Progenitor cell of endocrine pancreas (in vitro differentiated cells): ENCODE measurements around the gene ADAMTS17. TPM values are rescaled to one million over a fixed set of nuclear protein-coding genes. Genes with fewer than 3 reads are reported as not detected.

Experiments
- DNase-seq: peaks from one replicate; pipeline ENCODE4 v3.0.0; 2021; ENCODE audit warnings: low spot score; ENCODE audit not compliant: unreplicated experiment
- H3K27ac Mint-ChIP-seq: 2 replicates; pipeline ENCODE4 v1.8.0; 2021; ENCODE audit warnings: mild to moderate bottlenecking, moderate library complexity, mixed read lengths
- H3K27me3 Mint-ChIP-seq: 2 replicates; pipeline ENCODE4 v1.8.0; 2021; ENCODE audit warnings: mixed read lengths
- H3K36me3 Mint-ChIP-seq: 2 replicates; pipeline ENCODE4 v1.8.0; 2022; ENCODE audit warnings: mixed read lengths; ENCODE audit not compliant: insufficient read depth
- H3K4me1 Mint-ChIP-seq: 2 replicates; pipeline ENCODE4 v1.8.0; 2021; ENCODE audit warnings: low read depth, mixed read lengths
- H3K4me3 Mint-ChIP-seq: 2 replicates; pipeline ENCODE4 v1.8.0; 2021; ENCODE audit warnings: low read depth, mild to moderate bottlenecking, moderate library complexity, mixed read lengths
- H3K9me3 Mint-ChIP-seq: 2 replicates; pipeline ENCODE4 v1.8.0; 2021; ENCODE audit warnings: low read depth, mixed read lengths
- total RNA-seq: library from RNA; stranded (reverse); gene quantifications from 2 replicates; pipeline ENCODE4 v1.2.1, GENCODE V29; 2021
- TF ChIP-seq, protein P1 (sequence below): fragments of 200-600 bp; sonication (generic); IDR thresholded peaks from one replicate; pipeline ENCODE4 v1.5.0; 2021; ENCODE audit warnings: antibody characterized with exemption, mild to moderate bottlenecking; ENCODE audit not compliant: unreplicated experiment

Gene ADAMTS17
- total RNA-seq, 1 donor from 2014 or later: 3.5 TPM

DNA sequence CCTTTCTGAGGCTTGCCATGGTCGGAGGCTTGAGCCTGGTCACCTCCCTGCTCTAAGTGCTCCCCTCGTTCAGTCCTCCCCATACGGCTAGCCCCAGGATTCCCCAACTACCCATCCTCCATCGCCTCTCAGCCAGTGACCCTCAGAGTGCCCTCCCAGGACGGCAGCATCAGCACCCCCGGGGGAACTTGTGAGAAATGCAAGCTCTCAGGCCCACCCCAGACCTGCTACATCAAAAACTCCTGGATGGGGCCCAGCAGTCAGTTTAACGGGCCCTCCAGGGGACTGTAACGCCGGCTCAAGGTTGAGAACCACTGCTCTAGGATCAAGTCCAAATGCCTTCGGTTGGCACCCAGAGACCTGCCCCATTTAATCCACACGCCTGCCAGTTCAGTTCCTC, 6.9 kb downstream of the ADAMTS17 start:
- H3K27me3 Mint-ChIP-seq: peaks cover 76% of the 10 kb centered on the region
- H3K4me3 Mint-ChIP-seq: no peak overlapping the region
- TF ChIP-seq, protein P1, sequence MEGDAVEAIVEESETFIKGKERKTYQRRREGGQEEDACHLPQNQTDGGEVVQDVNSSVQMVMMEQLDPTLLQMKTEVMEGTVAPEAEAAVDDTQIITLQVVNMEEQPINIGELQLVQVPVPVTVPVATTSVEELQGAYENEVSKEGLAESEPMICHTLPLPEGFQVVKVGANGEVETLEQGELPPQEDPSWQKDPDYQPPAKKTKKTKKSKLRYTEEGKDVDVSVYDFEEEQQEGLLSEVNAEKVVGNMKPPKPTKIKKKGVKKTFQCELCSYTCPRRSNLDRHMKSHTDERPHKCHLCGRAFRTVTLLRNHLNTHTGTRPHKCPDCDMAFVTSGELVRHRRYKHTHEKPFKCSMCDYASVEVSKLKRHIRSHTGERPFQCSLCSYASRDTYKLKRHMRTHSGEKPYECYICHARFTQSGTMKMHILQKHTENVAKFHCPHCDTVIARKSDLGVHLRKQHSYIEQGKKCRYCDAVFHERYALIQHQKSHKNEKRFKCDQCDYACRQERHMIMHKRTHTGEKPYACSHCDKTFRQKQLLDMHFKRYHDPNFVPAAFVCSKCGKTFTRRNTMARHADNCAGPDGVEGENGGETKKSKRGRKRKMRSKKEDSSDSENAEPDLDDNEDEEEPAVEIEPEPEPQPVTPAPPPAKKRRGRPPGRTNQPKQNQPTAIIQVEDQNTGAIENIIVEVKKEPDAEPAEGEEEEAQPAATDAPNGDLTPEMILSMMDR: no peak
- no peaks in the 10 kb centered on the region for H3K36me3 Mint-ChIP-seq
- no peak for DNase-seq
- no peaks in the 10 kb centered on the region for H3K9me3 Mint-ChIP-seq
- H3K4me1 Mint-ChIP-seq: peaks cover 11% of the 10 kb centered on the region
- H3K27ac Mint-ChIP-seq: peak overlapping the region; percentile 24

DNA sequence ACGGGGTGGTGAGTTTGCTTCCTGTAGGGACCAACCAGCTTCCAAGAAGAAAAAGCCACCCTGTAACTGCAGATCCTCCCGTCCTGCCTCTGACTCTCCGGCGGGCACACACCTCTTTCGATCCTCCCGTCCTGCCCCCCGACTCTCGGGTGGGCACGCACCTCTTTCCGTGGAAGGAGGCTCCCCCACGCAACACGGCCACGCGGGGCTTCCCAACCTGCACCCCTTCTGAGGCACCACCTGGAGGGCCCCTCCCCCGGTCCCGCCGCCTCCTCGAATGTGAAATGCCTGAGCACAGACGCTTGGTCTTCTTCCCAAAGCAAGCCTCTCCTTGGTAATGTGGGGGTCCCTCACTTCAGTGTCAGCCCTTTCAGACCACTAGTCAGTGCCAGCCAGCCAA, 7.3 kb downstream of the ADAMTS17 start:
- H3K36me3 Mint-ChIP-seq: no peaks in the 10 kb centered on the region
- peaks cover 9% of the 10 kb centered on the region for H3K4me1 Mint-ChIP-seq
- H3K27me3 Mint-ChIP-seq: peaks cover 75% of the 10 kb centered on the region
- no peaks in the 10 kb centered on the region for H3K9me3 Mint-ChIP-seq
- H3K27ac Mint-ChIP-seq: no peak overlapping the region
- TF ChIP-seq, protein P1: no peak
- DNase-seq: no peak
- H3K4me3 Mint-ChIP-seq: no peak overlapping the region

DNA sequence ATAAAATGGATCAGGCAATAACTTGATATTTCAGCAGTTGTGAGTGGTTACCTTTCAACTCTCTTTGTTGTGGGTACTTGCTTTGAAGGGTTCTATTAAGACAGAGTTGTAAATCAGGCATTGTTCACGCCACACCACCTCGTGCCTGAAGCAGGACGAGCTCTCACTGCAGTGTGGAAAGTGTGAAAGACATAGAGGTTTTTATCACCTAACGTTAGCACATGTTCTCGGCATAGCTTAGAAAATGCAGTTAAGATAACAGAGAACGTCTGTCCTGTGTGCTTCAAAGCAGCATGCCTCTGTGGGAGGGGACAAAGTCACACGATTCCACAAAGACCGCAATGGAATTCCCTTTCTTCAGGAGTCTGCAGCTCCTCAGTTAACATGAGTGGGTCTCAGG, 7.8 kb downstream of the ADAMTS17 start:
- Mint-ChIP-seq H3K9me3 (no peaks in the 10 kb centered on the region), H3K27ac (no peak overlapping the region), H3K27me3 (peaks cover 70% of the 10 kb centered on the region), H3K36me3 (no peaks in the 10 kb centered on the region), H3K4me3 (no peak overlapping the region), H3K4me1 (peaks cover 7% of the 10 kb centered on the region)
- TF ChIP-seq, protein P1: no peak
- DNase-seq: no peak

- no peaks in the 10 kb centered on the region for H3K36me3 Mint-ChIP-seq
- no peaks in the 10 kb centered on the region for H3K9me3 Mint-ChIP-seq
- H3K4me3 Mint-ChIP-seq: no peak overlapping the region
- H3K4me1 Mint-ChIP-seq: peaks cover 4% of the 10 kb centered on the region
- TF ChIP-seq, protein P1: no peak
- no peak overlapping the region for H3K27ac Mint-ChIP-seq
- H3K27me3 Mint-ChIP-seq: peaks cover 63% of the 10 kb centered on the region
- no peak for DNase-seq
Observed at GRCh38 chr15:100333236-100333635, 8.5 kb downstream of the ADAMTS17 start.

GRCh38 chr15:100332721-100333120, 9.1 kb downstream of the ADAMTS17 start:
- no peaks in the 10 kb centered on the region for H3K9me3 Mint-ChIP-seq
- H3K27ac Mint-ChIP-seq: no peak overlapping the region
- no peak overlapping the region for H3K4me3 Mint-ChIP-seq
- no peak for DNase-seq
- no peaks in the 10 kb centered on the region for H3K36me3 Mint-ChIP-seq
- TF ChIP-seq, protein P1: no peak
- peaks cover 4% of the 10 kb centered on the region for H3K4me1 Mint-ChIP-seq
- peaks cover 57% of the 10 kb centered on the region for H3K27me3 Mint-ChIP-seq
